Sigmoid colon (tissue), 4 donors: ENCODE measurements around the gene TBCCD1.

Source experiments
- CTCF ChIP-seq, 4 experiments: fragments of 450-650 bp in 3 of 4; fragments of 200-600 bp in 1 of 4; IDR thresholded peaks; one replicate each; pipeline ENCODE4 v1.5.1; 2016 to 2019; ENCODE audit warnings: antibody characterized with exemption in 4 of 4, mild to moderate bottlenecking in 3 of 4, moderate library complexity in 2 of 4
- POLR2AphosphoS5 ChIP-seq, 4 donors: sonication (generic); formaldehyde crosslinking; IDR thresholded peaks; one replicate each; pipeline ENCODE4 v1.6.1; 2017; ENCODE audit warnings: antibody characterized with exemption in 4 of 4

DNA sequence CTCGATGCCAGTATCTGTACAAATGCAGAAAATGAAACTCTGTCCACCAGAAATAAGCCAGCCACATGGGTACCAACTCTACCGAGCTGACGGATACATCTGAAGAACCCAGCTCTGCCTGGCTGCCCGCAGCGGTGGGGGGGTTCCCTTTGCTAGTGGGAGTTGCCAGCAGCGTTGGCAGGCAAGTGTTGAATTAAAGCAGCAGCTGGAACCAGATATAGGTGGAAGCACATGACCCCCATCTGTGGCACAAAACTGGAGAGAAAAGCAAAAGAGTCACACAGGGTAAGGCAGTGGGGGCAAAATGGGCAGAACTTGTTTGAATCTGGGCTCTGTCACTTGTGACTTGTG, 40.9 kb downstream of the TBCCD1 start:
- TF ChIP-seq POLR2AphosphoS5 (IDR thresholded peaks at IDR 0.05) (no peak), CTCF (IDR thresholded peaks at IDR 0.05) (no peak)
